Tibial nerve (tissue), 4 donors: ENCODE measurements around the gene PRKCE. TPM values are rescaled to one million over a fixed set of nuclear protein-coding genes. Genes with fewer than 3 reads are reported as not detected.

ENCODE experiments used
- DNase-seq, 2 donors: peaks; one replicate each; pipeline ENCODE4 v3.0.0-alpha.2; 2019; ENCODE audit warnings: low spot score in 2 of 2
- H3K27ac ChIP-seq, 4 donors: fragments of 200-600 bp; sonication (generic) in 3 of 4; one replicate each; pipeline ENCODE4 v1.5.1; 2017 to 2019; ENCODE audit warnings: mild to moderate bottlenecking in 1 of 4
- H3K27me3 ChIP-seq, 2 donors: fragments of 200-600 bp; sonication (generic) in 1 of 2; one replicate each; pipeline versions ENCODE4 v1.5.1 to v1.6.0; 2017 to 2019
- H3K36me3 ChIP-seq, 3 donors: fragments of 200-600 bp; sonication (generic); one replicate each; pipeline ENCODE4 v1.5.1; 2018 to 2019
- H3K4me1 ChIP-seq, 4 donors: fragments of 200-600 bp; sonication (generic) in 3 of 4; one replicate each; pipeline ENCODE4 v1.5.1; 2017 to 2019
- H3K4me3 ChIP-seq, 4 donors: fragments of 200-600 bp; sonication (generic) in 3 of 4; one replicate each; pipeline ENCODE4 v1.5.1; 2017 to 2019; ENCODE audit warnings: mild to moderate bottlenecking in 1 of 4, moderate library complexity in 1 of 4
- H3K9me3 ChIP-seq, 4 donors: fragments of 200-600 bp; sonication (generic) in 3 of 4; one replicate each; pipeline ENCODE4 v1.5.1; 2017 to 2019
- CTCF ChIP-seq, 5 experiments: fragments of 200-600 bp in 3 of 5; fragments of 450-650 bp in 2 of 5; sonication (generic) in 3 of 5; IDR thresholded peaks; one replicate each; pipeline ENCODE4 v1.5.1; 2016 to 2019; ENCODE audit warnings: antibody characterized with exemption in 5 of 5, mild to moderate bottlenecking in 3 of 5, moderate library complexity in 2 of 5
- EP300 ChIP-seq, 2 donors: sonication (generic); formaldehyde crosslinking; IDR thresholded peaks; one replicate each; pipeline ENCODE4 v1.6.1; 2017; ENCODE audit warnings: antibody characterized with exemption in 2 of 2, mild to moderate bottlenecking in 1 of 2
- POLR2A ChIP-seq, 2 donors: fragments of 450-650 bp; IDR thresholded peaks; one replicate each; pipeline ENCODE4 v1.6.1; 2017; ENCODE audit warnings: antibody characterized with exemption in 2 of 2, mild to moderate bottlenecking in 2 of 2, moderate library complexity in 2 of 2
- WGBS, 2 donors: methylation state at CpG; one replicate each; pipeline ENCODE4 v1.1.5; 2018; 5-methylcytosine and 5-hydroxymethylcytosine counted together
- total RNA-seq, 4 donors: library from RNA; depleted of rRNA; stranded (reverse); fragments of >200 nt; gene quantifications; one replicate each; pipeline ENCODE4 v1.1.0, GENCODE V29; 2016

Gene PRKCE
- total RNA-seq, 4 donors from 2014 or later: 14.4 to 22.4 (median 17.9) TPM

- H3K27me3 ChIP-seq: no peaks in the 10 kb centered on the region
- peak overlapping the region in 2 of 4 donors; percentile 50 to 64 for H3K27ac ChIP-seq
- no peaks in the 10 kb centered on the region for H3K36me3 ChIP-seq
- peak in 1 of 2 donors; percentile 40 for DNase-seq
- no peaks in the 10 kb centered on the region for H3K9me3 ChIP-seq
- TF ChIP-seq CTCF (IDR thresholded peaks at IDR 0.05) (no peak), EP300 (IDR thresholded peaks at IDR 0.05) (peak in 1 of 2 donors; percentile 35), POLR2A (IDR thresholded peaks at IDR 0.05) (no peak)
- peaks cover 0 to 58% (median 24%) of the 10 kb centered on the region in 4 donors for H3K4me1 ChIP-seq
- 44 to 46% methylated on average over 13 of the region's 13 CpGs for WGBS, 2 donors
- H3K4me3 ChIP-seq: no peak overlapping the region
Observed at GRCh38 chr2:45813003-45813941, 161.8 kb downstream of the PRKCE start.

- Histone ChIP-seq H3K9me3 (no peaks in the 10 kb centered on the region), H3K4me1 (peaks cover 0 to 58% (median 24%) of the 10 kb centered on the region in 4 donors), H3K27me3 (no peaks in the 10 kb centered on the region), H3K4me3 (no peak overlapping the region), H3K36me3 (no peaks in the 10 kb centered on the region), H3K27ac (peak overlapping the region in 2 of 4 donors; percentile 10 to 64)
- WGBS, 2 donors: 68 to 73% methylated on average over 3 of the region's 3 CpGs
- DNase-seq: peak in 1 of 2 donors; percentile 41
- TF ChIP-seq EP300 (IDR thresholded peaks at IDR 0.05) (no peak), POLR2A (IDR thresholded peaks at IDR 0.05) (no peak), CTCF (IDR thresholded peaks at IDR 0.05) (no peak)
Observed at GRCh38 chr2:45814488-45814887, 163.0 kb downstream of the PRKCE start.

GRCh38 chr2:45814951-45815621 is 163.6 kb downstream of the PRKCE start:
- TF ChIP-seq CTCF (IDR thresholded peaks at IDR 0.05) (no peak), EP300 (IDR thresholded peaks at IDR 0.05) (no peak), POLR2A (IDR thresholded peaks at IDR 0.05) (no peak)
- DNase-seq: no peak
- H3K4me3 ChIP-seq: no peak overlapping the region
- 78 to 85% methylated on average over 2 of the region's 2 CpGs for WGBS, 2 donors
- H3K9me3 ChIP-seq: no peaks in the 10 kb centered on the region
- peaks cover 0 to 58% (median 24%) of the 10 kb centered on the region in 4 donors for H3K4me1 ChIP-seq
- no peaks in the 10 kb centered on the region for H3K27me3 ChIP-seq
- no peaks in the 10 kb centered on the region for H3K36me3 ChIP-seq
- H3K27ac ChIP-seq: peak overlapping the region in 2 of 4 donors; percentile 10 to 64

GRCh38 chr2:45816272-45816671 is 164.8 kb downstream of the PRKCE start:
- TF ChIP-seq EP300 (IDR thresholded peaks at IDR 0.05): peak in 1 of 2 donors; percentile 27
- no peak for TF ChIP-seq POLR2A (IDR thresholded peaks at IDR 0.05)
- no peak for TF ChIP-seq CTCF (IDR thresholded peaks at IDR 0.05)
- Histone ChIP-seq H3K4me3 (no peak overlapping the region), H3K36me3 (no peaks in the 10 kb centered on the region), H3K9me3 (no peaks in the 10 kb centered on the region), H3K27me3 (no peaks in the 10 kb centered on the region), H3K27ac (peak overlapping the region in 2 of 4 donors; percentile 25 to 31), H3K4me1 (peaks cover 0 to 68% (median 24%) of the 10 kb centered on the region in 4 donors)
- 65 to 69% methylated on average over 2 of the region's 2 CpGs for WGBS, 2 donors
- peak in 1 of 2 donors; percentile 44 for DNase-seq
